GM23248 (cell line): Measurements from ENCODE around the gene ACRV1.

Experiments used
- EZH2 ChIP-seq: fragments of 200-600 bp; sonication (generic); IDR thresholded peaks from 2 replicates; pipeline ENCODE4 v1.6.1; 2018; ENCODE audit warnings: antibody characterized with exemption, mild to moderate bottlenecking; ENCODE audit not compliant: insufficient read depth, poor library complexity, severe bottlenecking
- EZH2phosphoT487 ChIP-seq: fragments of 200-600 bp; sonication (generic); IDR thresholded peaks from 2 replicates; pipeline ENCODE4 v1.6.1; 2018; ENCODE audit warnings: antibody characterized with exemption, moderate library complexity, mild to moderate bottlenecking, low read depth; ENCODE audit not compliant: insufficient read depth

- no peak for TF ChIP-seq EZH2phosphoT487
- TF ChIP-seq EZH2: no peak
Observed at GRCh38 chr11:125645871-125646270, 34.8 kb downstream of the ACRV1 start.
